ENCODE data around the gene RAP1GAP2.
"Not testable (repeated sequence)": the region's sequence is repeated elsewhere in the genome, so short reads cannot be mapped to it uniquely, and the experiment has no call there.

RAP1GAP2 gene

GRCh38 chr17:2815781-2816185 lies 19.5 kb downstream of the RAP1GAP2 start:
- DNase-seq = no peak

- DNase-seq = no peak
Observed at GRCh38 chr17:2816688-2817087, 20.4 kb downstream of the RAP1GAP2 start.

DNA sequence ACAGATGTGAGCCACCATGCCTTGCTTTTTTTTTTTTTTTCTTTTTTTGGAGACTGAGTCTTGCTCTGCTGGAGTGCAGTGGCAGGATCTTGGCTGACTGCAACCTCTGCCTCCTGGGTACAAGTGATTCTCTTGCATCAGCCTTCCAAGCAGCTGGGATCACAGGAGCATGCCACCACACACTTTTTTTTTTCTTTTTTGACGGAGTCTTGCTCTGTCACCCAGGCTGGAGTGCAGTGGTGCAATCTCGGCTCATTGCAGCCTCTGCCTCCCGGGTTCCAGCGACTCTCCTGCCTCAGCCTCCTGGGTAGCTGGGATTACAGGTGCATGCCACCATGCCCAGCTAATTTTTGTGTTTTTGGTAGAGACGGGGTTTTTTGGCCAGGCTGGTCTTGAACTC lies 23.1 kb downstream of the RAP1GAP2 start:
- DNase-seq = not testable (repeated sequence)

- no peak for DNase-seq
Observed at GRCh38 chr17:2819921-2820501, 23.8 kb downstream of the RAP1GAP2 start.

- DNase-seq = no peak
Observed at GRCh38 chr17:2821868-2822267, 25.6 kb downstream of the RAP1GAP2 start.

DNA sequence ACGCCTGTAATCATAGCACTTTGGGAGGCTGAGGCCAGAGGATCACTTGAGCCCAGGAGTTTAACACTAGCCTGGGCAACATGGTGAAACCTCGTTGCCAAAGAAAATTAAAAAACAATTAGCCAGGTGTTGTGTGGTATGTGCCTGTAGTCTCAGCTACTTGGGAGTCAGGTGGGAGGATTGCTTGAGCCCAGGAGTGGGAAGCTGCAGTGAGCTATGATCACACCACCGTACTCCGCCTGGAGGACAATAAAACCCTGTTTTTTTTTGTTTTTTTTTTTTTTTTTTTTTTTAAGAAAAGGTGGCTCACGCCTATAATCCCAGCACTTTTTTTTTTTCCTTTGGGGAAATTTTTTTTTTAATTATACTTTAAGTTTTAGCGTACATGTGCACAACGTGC lies 26.1 kb downstream of the RAP1GAP2 start:
- no peak for DNase-seq

DNA sequence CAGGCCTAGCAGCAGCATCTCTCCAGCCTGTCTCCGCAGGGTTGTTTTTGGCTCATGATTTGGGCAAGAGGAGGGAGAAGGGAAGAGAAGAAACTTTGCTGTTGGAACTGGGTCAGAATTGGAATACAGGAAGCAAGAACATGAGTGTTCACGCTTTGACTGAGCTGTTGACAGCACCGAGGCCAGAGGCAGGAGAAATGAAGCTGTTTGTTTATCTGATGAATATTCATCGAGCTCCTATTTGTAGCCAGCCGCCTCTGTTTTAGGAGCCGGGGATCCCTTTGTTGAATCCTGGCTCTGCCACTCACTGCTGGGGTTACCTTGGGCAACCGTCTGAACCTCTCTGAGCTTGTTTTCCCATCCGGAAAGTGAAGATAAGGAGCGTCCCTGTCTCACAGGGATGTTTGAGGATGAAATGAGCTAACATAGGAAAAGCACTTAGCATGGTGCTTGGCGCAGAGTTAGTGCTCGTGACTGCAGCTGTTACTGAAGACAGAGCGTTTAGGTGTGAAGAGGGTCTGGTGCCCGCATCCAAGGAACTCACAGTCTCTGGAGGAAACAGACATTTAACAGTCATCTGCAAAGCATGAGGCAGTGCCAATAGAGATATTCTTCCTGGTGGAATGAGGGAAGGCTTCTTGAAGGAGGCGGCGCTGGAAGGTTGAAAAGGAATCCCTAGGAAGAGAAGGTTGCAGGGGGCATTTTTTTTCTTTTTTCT lies 29.2 kb downstream of the RAP1GAP2 start:
- no peak for DNase-seq

GRCh38 chr17:2828397-2829038 lies 32.3 kb downstream of the RAP1GAP2 start:
- peak; percentile 83 for DNase-seq

DNA sequence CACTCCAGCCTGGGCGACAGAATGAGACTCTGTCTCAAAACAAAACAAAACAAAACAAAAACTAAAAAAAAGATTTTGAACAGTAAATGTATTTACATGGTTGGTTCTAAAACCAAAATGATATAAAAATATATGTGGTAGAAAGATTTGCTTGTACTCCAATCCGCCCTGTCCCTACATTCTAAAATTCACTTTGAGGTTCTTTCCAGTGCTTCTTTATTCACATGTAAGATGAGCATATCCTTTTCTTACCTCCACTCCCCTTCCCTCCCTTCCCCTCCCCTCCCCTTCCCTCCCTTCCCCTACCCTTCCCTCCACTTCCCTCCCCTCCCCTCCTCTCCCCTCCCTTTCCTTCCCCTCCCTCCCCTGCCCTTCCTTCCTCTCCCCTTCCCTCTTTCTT lies 34.4 kb downstream of the RAP1GAP2 start:
- DNase-seq = no peak

DNA sequence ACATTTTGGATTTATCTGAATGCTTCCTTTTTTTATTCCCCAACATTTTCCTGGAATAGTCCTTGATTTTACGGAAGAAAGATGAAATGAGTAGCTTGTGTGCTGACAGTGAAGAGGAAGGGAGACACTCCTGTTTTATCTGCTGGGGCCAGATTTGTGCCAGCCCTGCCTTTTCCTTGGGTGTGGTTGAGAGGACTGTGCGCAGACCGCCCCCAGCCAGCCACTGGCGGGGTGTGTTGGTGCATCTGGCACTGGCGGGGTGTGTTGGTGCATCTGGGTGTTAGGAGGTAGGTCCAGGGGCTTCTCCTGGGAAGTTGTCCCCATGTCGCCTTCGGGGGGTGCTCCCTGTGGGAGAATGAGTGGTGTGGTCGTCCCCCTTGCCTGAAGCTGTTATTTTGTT lies 39.5 kb downstream of the RAP1GAP2 start:
- no peak for DNase-seq

- DNase-seq = no peak
Observed at GRCh38 chr17:2837147-2837561, 40.9 kb downstream of the RAP1GAP2 start.

- DNase-seq = no peak
Observed at GRCh38 chr17:2841606-2842005, 45.4 kb downstream of the RAP1GAP2 start.

DNA sequence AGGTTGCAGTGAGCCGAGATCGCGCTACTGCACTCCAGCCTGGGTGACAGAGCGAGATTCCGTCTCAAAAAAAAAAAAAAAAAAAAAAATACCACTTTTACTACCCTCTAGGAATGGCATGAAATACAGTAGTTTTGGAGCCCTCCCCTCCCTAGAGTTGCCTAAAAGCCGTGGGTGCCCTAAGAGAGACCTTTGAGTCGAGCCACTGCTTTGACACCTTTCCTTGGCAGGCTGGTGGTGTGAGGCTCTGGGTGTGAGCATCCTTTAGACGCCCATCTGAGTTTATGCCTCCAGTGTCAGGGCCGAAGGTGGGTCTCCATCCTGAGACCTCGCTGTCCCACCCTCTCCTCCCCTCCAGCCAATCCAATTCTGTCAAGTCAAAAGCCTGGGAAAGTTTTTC lies 46.2 kb downstream of the RAP1GAP2 start:
- no peak for DNase-seq

DNA sequence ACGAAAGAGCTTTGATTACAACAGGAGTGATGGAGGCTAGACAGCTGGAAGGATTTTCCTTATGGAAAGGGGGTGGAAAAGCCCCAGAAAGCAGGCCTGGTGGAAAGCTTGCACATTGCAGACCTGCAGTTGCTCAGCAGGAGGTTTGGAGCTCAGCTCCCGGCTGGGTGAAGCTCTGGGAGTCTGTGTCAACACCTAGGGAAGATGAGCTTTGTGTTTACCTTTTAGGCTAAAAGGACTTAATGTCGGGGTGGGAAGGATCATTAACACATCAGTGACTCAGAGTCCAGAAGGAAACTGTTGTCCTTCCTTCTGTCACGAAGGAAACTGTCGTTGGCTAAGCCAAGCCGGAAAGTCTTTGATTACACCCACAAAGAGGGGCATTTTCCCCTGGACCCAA lies 48.2 kb downstream of the RAP1GAP2 start:
- DNase-seq = no peak

DNA sequence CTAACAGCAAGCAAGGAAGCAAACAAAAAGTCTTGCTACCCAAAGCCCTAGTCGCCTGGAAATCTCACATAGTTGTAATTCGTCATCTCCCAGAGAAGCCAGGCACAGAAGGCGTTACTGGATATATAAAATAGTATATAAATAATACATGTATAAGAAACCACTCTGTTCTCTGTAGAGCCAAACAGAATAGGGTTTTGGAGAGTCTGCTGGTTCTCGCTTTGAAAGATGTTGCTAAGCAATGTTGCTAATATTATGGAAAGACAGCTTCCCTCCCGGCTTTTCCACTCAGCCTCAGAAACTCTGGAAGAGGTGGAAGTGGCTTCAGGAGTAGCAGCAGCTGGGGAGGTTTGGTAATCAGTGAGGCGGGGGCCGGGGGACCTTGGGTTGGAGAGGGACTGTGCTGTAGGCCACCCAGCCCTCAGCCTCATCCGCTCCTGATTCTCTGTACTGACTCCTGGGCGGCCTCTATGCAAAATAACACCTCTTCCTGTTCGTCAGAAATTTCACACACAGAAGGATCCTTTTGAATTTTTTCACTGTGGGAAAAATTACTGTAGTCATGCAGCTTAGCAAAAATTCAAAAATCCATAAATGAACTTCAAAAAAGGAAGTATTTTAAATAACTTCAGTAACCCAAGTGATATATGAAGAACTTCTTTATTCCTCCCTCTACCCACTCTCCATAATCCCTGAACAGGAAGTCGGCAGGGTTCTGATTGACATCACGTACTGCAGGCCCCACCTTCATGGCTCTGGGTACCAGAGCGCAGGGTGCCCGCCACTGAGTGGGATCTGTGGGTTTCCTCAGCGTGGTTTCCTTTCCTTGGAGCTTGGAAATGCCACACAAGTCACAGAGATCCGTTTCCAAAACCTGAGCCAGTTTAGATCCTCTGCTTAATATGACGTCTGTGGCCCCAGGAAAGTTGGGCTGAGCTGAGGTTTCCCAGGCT lies 51.4 kb downstream of the RAP1GAP2 start:
- no peak for DNase-seq

GRCh38 chr17:2849327-2849670 lies 53.1 kb downstream of the RAP1GAP2 start:
- no peak for DNase-seq

DNA sequence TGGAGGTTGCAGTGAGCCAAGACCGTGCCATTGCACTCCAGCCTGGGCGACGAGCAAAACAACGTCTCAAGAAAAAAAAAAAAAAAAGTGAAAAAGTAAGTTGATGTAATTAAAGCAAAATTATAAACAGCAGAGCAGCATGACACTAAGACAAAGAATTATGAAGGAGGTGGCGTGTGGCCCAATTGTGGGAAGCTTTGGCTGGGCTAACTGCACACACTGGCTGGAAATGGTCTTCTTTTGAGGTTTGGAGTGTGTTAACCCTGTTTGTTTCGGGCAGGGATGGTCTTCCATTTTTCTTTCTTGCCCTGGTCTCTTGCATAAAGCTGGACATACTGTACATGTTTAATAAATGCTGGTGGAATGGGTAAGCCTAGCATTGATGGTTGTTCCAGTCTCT lies 54.8 kb downstream of the RAP1GAP2 start:
- DNase-seq = no peak

DNA sequence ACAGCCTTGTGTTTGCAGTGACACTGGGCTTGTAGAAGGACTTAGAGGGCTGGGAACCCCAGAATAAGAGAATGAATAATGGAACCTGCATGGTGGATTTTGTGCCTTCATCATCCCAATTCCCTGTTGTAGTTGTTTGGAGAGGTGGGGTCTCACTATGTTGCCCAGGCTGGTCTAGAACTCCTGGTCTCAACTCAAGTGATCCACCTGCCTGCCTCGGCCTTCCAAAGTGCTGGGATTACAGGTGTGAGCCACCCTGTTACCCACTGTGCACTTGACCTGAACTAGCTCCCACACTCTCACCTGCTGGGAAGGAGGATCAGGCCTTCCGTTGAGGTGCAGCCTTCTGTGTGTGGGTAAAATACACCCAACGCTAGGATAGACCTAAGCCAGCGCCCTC lies 55.4 kb downstream of the RAP1GAP2 start:
- DNase-seq = no peak

DNA sequence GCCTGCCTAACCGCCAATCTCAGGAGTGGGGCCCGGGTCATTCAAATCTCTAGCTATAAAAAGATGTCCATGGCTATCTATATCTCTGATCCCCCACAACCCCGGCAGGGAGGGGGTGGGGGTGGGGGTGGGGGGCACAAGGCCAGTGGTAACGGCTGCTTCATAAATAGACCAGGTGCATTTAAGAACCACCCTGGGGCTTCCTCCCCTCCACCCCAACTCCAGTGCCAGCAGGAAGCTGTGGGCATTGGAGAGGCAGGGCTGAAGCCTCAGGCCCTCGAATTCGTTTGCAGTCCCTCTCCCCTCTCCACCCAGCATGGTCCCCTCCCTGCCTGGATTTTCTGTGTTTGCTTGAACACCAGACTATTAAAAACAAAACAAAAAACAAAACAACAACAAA lies 56.0 kb downstream of the RAP1GAP2 start:
- no peak for DNase-seq

GRCh38 chr17:2852729-2853282 lies 56.6 kb downstream of the RAP1GAP2 start:
- DNase-seq = no peak

- DNase-seq = peak; percentile 70
Observed at GRCh38 chr17:2853283-2854142, 57.3 kb downstream of the RAP1GAP2 start.

Data from right forelimb (tissue), 1 donor.